HepG2 (cell line): ENCODE measurements around the gene UGT1A3. TPM values are rescaled to one million over a fixed set of nuclear protein-coding genes. Genes with fewer than 3 reads are reported as not detected.

Experiments
- ATAC-seq: fragments of 200-7000 bp; cut with Tn5 transposase; 3 replicates; pipeline ENCODE4 v1.9.1; 2020; ENCODE audit warnings: mild to moderate bottlenecking, moderate library complexity
- BruUV-seq: library from RNA; stranded (reverse); fragments of 400-500 nt; replicated peaks from 2 replicates; lab custom pipeline; 2021; lab: Mats Ljungman, UMichigan
- CTCF ChIA-PET: fragments of 300-600 bp; formaldehyde crosslinking; extraction: SDS; loops from one replicate; lab custom pipeline; 2021; ENCODE audit warnings: low total read pairs, inconsistent platforms, low intra/inter-chr PET ratio; lab: Yijun Ruan, JAX
- POLR2A ChIA-PET: fragments of 350-600 bp; sonication (Branson Sonifier 250); formaldehyde crosslinking; loops from one replicate; lab custom pipeline; 2020; ENCODE audit warnings: antibody characterized with exemption, inconsistent platforms; lab: Yijun Ruan, JAX
- DNase-seq: peaks from one replicate; pipeline ENCODE4 v3.0.0-alpha.2; 2015; ENCODE audit warnings: low spot score
- FAIRE-seq: peaks from 3 replicates; lab custom pipeline; 2011; peaks lifted over from hg19 to GRCh38; lab: Jason Lieb, UNC
- H2AFZ ChIP-seq: one replicate; pipeline ENCODE4 v1.6.1; 2011; ENCODE audit warnings: low read length, inconsistent platforms
- H3K27ac ChIP-seq: fragments of 300-600 bp; 3 replicates; pipeline ENCODE4 v1.8.0; 2011; ENCODE audit warnings: mixed run types, mild to moderate bottlenecking, mixed read lengths, low read length, inconsistent platforms; ENCODE audit not compliant: insufficient read depth; ENCODE audit errors: extremely low read length
- H3K27me3 ChIP-seq, 2 experiments: fragments of 200-600 bp in 1 of 2; 2 replicates in 1 of 2; 3 replicates in 1 of 2; pipeline versions ENCODE4 v1.6.0 to v1.8.0; 2011; ENCODE audit warnings: low read length in 2 of 2, mild to moderate bottlenecking in 2 of 2, moderate library complexity in 2 of 2, inconsistent platforms in 1 of 2; ENCODE audit not compliant: insufficient read depth in 2 of 2, control insufficient read depth in 1 of 2
- H3K36me3 ChIP-seq, 2 experiments: fragments of 200-600 bp in 1 of 2; replicated peaks in 1 of 2; 2 replicates in 1 of 2; 3 replicates in 1 of 2; pipeline versions ENCODE4 v1.5.1 to v1.8.0; 2011; ENCODE audit warnings: low read length in 2 of 2, inconsistent platforms in 1 of 2; ENCODE audit not compliant: insufficient read depth in 2 of 2, control insufficient read depth in 1 of 2
- H3K4me1 ChIP-seq: 2 replicates; pipeline ENCODE4 v1.5.1; 2012; ENCODE audit warnings: low read length, inconsistent platforms; ENCODE audit not compliant: insufficient read depth
- H3K4me2 ChIP-seq: 2 replicates; pipeline ENCODE4 v1.6.0; 2011; ENCODE audit warnings: low read depth, low read length, inconsistent platforms
- H3K4me3 ChIP-seq, 3 experiments: fragments of 200-600 bp in 1 of 3; sonication (generic), shearing (Covaris generic) in 1 of 3; replicated peaks in 1 of 3; 2 replicates each; pipeline ENCODE4 v1.5.1; 2011 to 2016; ENCODE audit warnings: low read length in 3 of 3, inconsistent platforms in 2 of 3, low read depth in 2 of 3, mild to moderate bottlenecking in 2 of 3, control low read depth in 1 of 3, mixed read lengths in 1 of 3; ENCODE audit not compliant: insufficient read depth in 1 of 3
- H3K79me2 ChIP-seq: one replicate; pipeline ENCODE4 v1.6.1; 2011; ENCODE audit warnings: low read length, inconsistent platforms; ENCODE audit not compliant: insufficient read depth
- H3K9ac ChIP-seq: 2 replicates; pipeline ENCODE4 v1.6.0; 2011; ENCODE audit warnings: mild to moderate bottlenecking, low read depth, low read length, inconsistent platforms; ENCODE audit not compliant: insufficient read depth
- H3K9me3 ChIP-seq: 2 replicates; pipeline ENCODE4 v1.5.1; 2012; ENCODE audit warnings: mild to moderate bottlenecking, low read length
- H4K20me1 ChIP-seq: 2 replicates; pipeline ENCODE4 v1.6.0; 2011; ENCODE audit warnings: inconsistent platforms, mild to moderate bottlenecking, low read length, moderate library complexity; ENCODE audit not compliant: insufficient read depth
- ATF7-NPFF ChIP-seq: sonication (generic); formaldehyde crosslinking; IDR thresholded peaks from 2 replicates; pipeline ENCODE4 v1.8.1; 2023; ENCODE audit warnings: mild to moderate bottlenecking, low read depth, missing genetic modification reagents, moderate library complexity
- MATR3 ChIP-seq: sonication (generic); formaldehyde crosslinking; IDR thresholded peaks from 2 replicates; pipeline ENCODE4 v1.4.0; 2020; ENCODE audit warnings: missing genetic modification reagents
- ZNF331 ChIP-seq: sonication (generic); formaldehyde crosslinking; IDR thresholded peaks from 2 replicates; pipeline ENCODE4 v1.4.0; 2020; ENCODE audit warnings: missing genetic modification reagents
- WGBS: methylation state at CpG from one replicate; pipeline ENCODE4 v1.1.6; 2017; ENCODE audit warnings: low lambda C conversion rate; 5-methylcytosine and 5-hydroxymethylcytosine counted together
- in situ Hi-C: cut with HindIII; loops from 2 replicates; pipeline ENCODE4 v1.10.0; 2017; ENCODE audit warnings: low pct_unique_long_range_greater_than_20kb; ENCODE audit not compliant: extremely low pct_ligation_motif_present
- intact Hi-C: fragments of 100-400 bp; cut with micrococcal nuclease; formaldehyde crosslinking; loops from one replicate; pipeline ENCODE4 v1.10.0; 2022; ENCODE audit not compliant: unreplicated experiment
- polyA plus RNA-seq, 8 experiments: library from polyadenylated mRNA; depleted of rRNA in 3 of 8; stranded (reverse) in 7 of 8; unstranded in 1 of 8; fragments of >200 nt; fragmentation: Illumina TruSeq in 4 of 8; extraction: Trizol in 4 of 8; gene quantifications; 2 replicates each; pipeline versions ENCODE4 v1.2.1 to v1.2.3, GENCODE V29; 2011 to 2016; ENCODE audit warnings: low read depth in 4 of 8, missing spikeins in 1 of 8, mixed read lengths in 1 of 8; ENCODE audit not compliant: insufficient read depth in 1 of 8
- total RNA-seq, 5 experiments: library from RNA; depleted of rRNA; stranded (reverse); fragments of >200 nt; fragmentation: Illumina TruSeq; extraction: Trizol; gene quantifications; 2 replicates each; pipeline ENCODE4 v1.2.3, GENCODE V29; 2016; ENCODE audit warnings: low read depth in 1 of 5

Gene UGT1A3
- total and polyA plus RNA-seq, 2 of the 13 experiments (the other 11 are each of a cell fraction or from before 2014, with no cell fraction given): not detected

DNA sequence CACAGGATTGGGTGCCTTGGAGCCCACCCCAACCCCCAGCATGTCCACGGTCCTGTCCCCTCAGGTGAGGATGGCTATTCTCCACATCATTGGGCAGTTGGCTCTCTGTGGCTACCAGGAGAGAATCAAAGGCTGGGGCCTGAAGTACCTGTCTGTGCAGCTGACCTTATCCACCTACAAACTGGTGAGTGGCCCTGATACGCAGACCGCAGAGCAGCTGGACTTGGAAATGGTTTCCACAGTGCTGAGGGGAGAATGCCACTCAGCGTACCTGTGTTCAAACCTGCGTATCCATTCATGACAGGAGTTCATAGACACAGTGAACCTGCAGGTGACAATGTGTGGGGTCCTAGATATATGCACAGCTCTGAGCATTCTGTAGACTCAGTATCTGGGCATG is 70.9 kb downstream of the UGT1A3 start:
- no peak for FAIRE-seq
- CTCF ChIA-PET: no interaction called here
- H3K9me3 ChIP-seq: no peaks in the 10 kb centered on the region
- H3K27me3 ChIP-seq: peaks cover 2 to 50% of the 10 kb centered on the region in 2 experiments; a peak in 3 of 5 replicates
- H3K79me2 ChIP-seq: no peaks in the 10 kb centered on the region
- no peak overlapping the region for H2AFZ ChIP-seq
- no peaks in the 10 kb centered on the region for H3K36me3 ChIP-seq
- no peak overlapping the region for H3K4me3 ChIP-seq
- intact Hi-C loops: no loop called here
- TF ChIP-seq ATF7-NPFF (CRISPR knock-in tag) (no peak), ZNF331 (CRISPR knock-in tag) (no peak)
- TF ChIP-seq, all 625 proteins: peak for 0
- DNase-seq: no peak
- Histone ChIP-seq H3K27ac (no peak overlapping the region), H3K4me2 (no peak overlapping the region), H4K20me1 (no peaks in the 10 kb centered on the region), H3K9ac (no peak overlapping the region), H3K4me1 (no peaks in the 10 kb centered on the region)
- POLR2A ChIA-PET: no interaction called here
- ATAC-seq: no peak; the same call in 2 of the 3 replicates
- in situ Hi-C loops: no loop called here
- no TSS peak for BruUV-seq
- 50% methylated on average over 1 of the region's 5 CpGs for WGBS

DNA sequence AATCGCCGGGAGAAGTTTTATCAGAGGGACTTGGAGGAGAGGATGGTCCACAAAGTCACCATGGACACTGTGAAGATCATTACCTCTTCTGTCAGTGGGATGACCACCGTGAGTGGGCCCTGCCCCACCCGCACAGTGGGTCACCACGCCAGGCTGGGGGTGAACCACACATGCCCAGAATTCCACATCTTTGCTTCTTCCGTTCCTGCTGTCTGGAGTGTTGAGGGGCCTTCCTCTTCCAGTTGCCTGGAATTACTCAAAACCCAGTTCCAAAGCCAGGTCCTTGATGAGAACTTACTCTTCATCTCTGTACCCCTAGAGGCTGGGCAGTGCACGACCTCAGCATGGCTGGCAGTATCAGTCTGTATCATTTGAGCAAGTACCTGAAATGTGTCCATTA is 71.4 kb downstream of the UGT1A3 start:
- H2AFZ ChIP-seq: no peak overlapping the region
- POLR2A ChIA-PET: no interaction called here
- WGBS: 53% methylated on average over 7 of the region's 7 CpGs
- intact Hi-C loops: no loop called here
- no TSS peak for BruUV-seq
- in situ Hi-C loops: no loop called here
- H3K27ac ChIP-seq: no peak overlapping the region
- H3K4me2 ChIP-seq: no peak overlapping the region
- CTCF ChIA-PET: no interaction called here
- no peaks in the 10 kb centered on the region for H4K20me1 ChIP-seq
- no peak for TF ChIP-seq MATR3 (CRISPR knock-in tag)
- no peaks in the 10 kb centered on the region for H3K9me3 ChIP-seq
- no peaks in the 10 kb centered on the region for H3K36me3 ChIP-seq
- peaks cover 2 to 50% of the 10 kb centered on the region in 2 experiments; a peak in 3 of 5 replicates for H3K27me3 ChIP-seq
- DNase-seq: no peak
- no peaks in the 10 kb centered on the region for H3K79me2 ChIP-seq
- FAIRE-seq: no peak
- no peak overlapping the region for H3K9ac ChIP-seq
- peak; percentile 45 for ATAC-seq
- H3K4me3 ChIP-seq: no peak overlapping the region
- no peaks in the 10 kb centered on the region for H3K4me1 ChIP-seq
